Smooth muscle cell (in vitro differentiated cells): ENCODE results near the gene ANK3. TPM values are rescaled to one million over a fixed set of nuclear protein-coding genes. Genes with fewer than 3 reads are reported as not detected.
A peak's percentile ranks its signal among the peaks of the same experiment; 100 is the strongest.

ENCODE experiments used
- DNase-seq: peaks from one replicate; lab custom pipeline; 2025; ENCODE audit not compliant: unreplicated experiment; lab: John Stamatoyannopoulos, UW
- H2AFZ ChIP-seq: fragments of 200-600 bp; sonication (generic); 2 replicates; pipeline ENCODE4 v1.6.0; 2016; ENCODE audit warnings: antibody characterized with exemption, low read depth, mild to moderate bottlenecking
- H3F3A ChIP-seq: fragments of 200-600 bp; sonication (generic); 2 replicates; pipeline ENCODE4 v1.6.0; 2017; ENCODE audit warnings: antibody characterized with exemption, low read depth
- H3K27ac ChIP-seq: fragments of 200-600 bp; sonication (generic); 2 replicates; pipeline ENCODE4 v1.5.1; 2016; ENCODE audit warnings: low read depth, mild to moderate bottlenecking
- H3K27me3 ChIP-seq: fragments of 200-600 bp; sonication (generic); 2 replicates; pipeline ENCODE4 v1.6.1; 2016; ENCODE audit warnings: low read depth, mild to moderate bottlenecking
- H3K36me3 ChIP-seq: fragments of 200-600 bp; sonication (generic); 2 replicates; pipeline ENCODE4 v1.5.1; 2016; ENCODE audit warnings: low read depth
- H3K4me1 ChIP-seq: fragments of 200-600 bp; sonication (generic); 2 replicates; pipeline ENCODE4 v1.5.1; 2016; ENCODE audit warnings: low read depth
- H3K4me2 ChIP-seq: fragments of 200-600 bp; sonication (generic); 2 replicates; pipeline ENCODE4 v1.6.0; 2016; ENCODE audit warnings: mild to moderate bottlenecking
- H3K4me3 ChIP-seq: fragments of 200-600 bp; sonication (generic); 2 replicates; pipeline ENCODE4 v1.5.1; 2016; ENCODE audit warnings: mild to moderate bottlenecking
- H3K79me2 ChIP-seq: fragments of 200-600 bp; sonication (generic); 2 replicates; pipeline ENCODE4 v1.6.0; 2016; ENCODE audit warnings: low read depth, mild to moderate bottlenecking
- H3K9ac ChIP-seq: fragments of 200-600 bp; sonication (generic); 2 replicates; pipeline ENCODE4 v1.6.0; 2016; ENCODE audit warnings: low read depth
- H3K9me3 ChIP-seq: fragments of 200-600 bp; sonication (generic); replicated peaks from 2 replicates; pipeline ENCODE4 v1.5.1; 2016; ENCODE audit warnings: low read depth
- H4K20me1 ChIP-seq: fragments of 200-600 bp; sonication (generic); 2 replicates; pipeline ENCODE4 v1.6.0; 2016; ENCODE audit warnings: low read depth
- WGBS: methylation state at CpG from one replicate; pipeline ENCODE4 v1.1.7; 2016; ENCODE audit warnings: low lambda C conversion rate; 5-methylcytosine and 5-hydroxymethylcytosine counted together
- polyA plus RNA-seq: library from polyadenylated mRNA; unstranded; fragments of >200 nt; fragmentation: Nextera tagmentation; extraction: Ambion mirVana; gene quantifications from 2 replicates; pipeline ENCODE4 v1.2.1, GENCODE V29; 2016
- total RNA-seq: library from RNA; depleted of rRNA; stranded (reverse); fragments of >200 nt; gene quantifications from 2 replicates; pipeline ENCODE4 v1.2.3, GENCODE V29; 2014
- TF ChIP-seq, protein P1 (sequence below): fragments of 200-600 bp; sonication (generic); IDR thresholded peaks from 2 replicates; pipeline ENCODE4 v1.5.1; 2017; ENCODE audit warnings: borderline replicate concordance, mild to moderate bottlenecking, antibody characterized with exemption; ENCODE audit not compliant: insufficient read depth, poor library complexity, severe bottlenecking

Gene ANK3
- total and polyA plus RNA-seq, 2 experiments from 2014 or later, result 28.2 to 85.5 TPM

DNA sequence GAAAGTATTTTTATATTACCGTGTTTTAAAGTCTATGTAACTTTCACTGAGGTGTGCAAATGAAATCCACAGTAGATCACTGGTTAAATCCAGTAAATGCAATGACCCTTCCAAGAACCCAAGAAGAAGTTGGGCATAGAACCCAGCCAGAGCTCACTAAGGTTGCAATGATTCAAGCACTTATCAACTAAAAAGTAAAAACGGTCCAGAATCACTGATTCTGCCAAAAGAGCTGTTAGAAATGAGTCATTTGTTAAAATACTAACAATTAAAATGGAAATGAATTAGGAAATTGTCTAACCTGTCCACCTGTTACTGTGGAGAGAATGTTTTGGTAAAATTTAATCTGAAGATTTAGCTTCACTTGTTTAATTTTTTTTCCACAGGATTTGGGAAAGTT is 74.4 kb downstream of the ANK3 start:
- peaks cover 8% of the 10 kb centered on the region for H3F3A ChIP-seq
- no peaks in the 10 kb centered on the region for H3K9me3 ChIP-seq
- no peak for DNase-seq
- no peak overlapping the region for H2AFZ ChIP-seq
- H3K27me3 ChIP-seq, result no peaks in the 10 kb centered on the region
- no peak overlapping the region for H3K4me3 ChIP-seq
- H4K20me1 ChIP-seq, result no peaks in the 10 kb centered on the region
- 77% methylated on average over 2 of the region's 2 CpGs for WGBS
- H3K4me1 ChIP-seq, result peaks cover 7% of the 10 kb centered on the region
- H3K27ac ChIP-seq, result peak overlapping the region; percentile 68
- no peak overlapping the region for H3K4me2 ChIP-seq
- TF ChIP-seq, protein P1, sequence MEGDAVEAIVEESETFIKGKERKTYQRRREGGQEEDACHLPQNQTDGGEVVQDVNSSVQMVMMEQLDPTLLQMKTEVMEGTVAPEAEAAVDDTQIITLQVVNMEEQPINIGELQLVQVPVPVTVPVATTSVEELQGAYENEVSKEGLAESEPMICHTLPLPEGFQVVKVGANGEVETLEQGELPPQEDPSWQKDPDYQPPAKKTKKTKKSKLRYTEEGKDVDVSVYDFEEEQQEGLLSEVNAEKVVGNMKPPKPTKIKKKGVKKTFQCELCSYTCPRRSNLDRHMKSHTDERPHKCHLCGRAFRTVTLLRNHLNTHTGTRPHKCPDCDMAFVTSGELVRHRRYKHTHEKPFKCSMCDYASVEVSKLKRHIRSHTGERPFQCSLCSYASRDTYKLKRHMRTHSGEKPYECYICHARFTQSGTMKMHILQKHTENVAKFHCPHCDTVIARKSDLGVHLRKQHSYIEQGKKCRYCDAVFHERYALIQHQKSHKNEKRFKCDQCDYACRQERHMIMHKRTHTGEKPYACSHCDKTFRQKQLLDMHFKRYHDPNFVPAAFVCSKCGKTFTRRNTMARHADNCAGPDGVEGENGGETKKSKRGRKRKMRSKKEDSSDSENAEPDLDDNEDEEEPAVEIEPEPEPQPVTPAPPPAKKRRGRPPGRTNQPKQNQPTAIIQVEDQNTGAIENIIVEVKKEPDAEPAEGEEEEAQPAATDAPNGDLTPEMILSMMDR, result no peak
- H3K9ac ChIP-seq, result no peak overlapping the region
- no peaks in the 10 kb centered on the region for H3K36me3 ChIP-seq
- H3K79me2 ChIP-seq, result no peaks in the 10 kb centered on the region

DNA sequence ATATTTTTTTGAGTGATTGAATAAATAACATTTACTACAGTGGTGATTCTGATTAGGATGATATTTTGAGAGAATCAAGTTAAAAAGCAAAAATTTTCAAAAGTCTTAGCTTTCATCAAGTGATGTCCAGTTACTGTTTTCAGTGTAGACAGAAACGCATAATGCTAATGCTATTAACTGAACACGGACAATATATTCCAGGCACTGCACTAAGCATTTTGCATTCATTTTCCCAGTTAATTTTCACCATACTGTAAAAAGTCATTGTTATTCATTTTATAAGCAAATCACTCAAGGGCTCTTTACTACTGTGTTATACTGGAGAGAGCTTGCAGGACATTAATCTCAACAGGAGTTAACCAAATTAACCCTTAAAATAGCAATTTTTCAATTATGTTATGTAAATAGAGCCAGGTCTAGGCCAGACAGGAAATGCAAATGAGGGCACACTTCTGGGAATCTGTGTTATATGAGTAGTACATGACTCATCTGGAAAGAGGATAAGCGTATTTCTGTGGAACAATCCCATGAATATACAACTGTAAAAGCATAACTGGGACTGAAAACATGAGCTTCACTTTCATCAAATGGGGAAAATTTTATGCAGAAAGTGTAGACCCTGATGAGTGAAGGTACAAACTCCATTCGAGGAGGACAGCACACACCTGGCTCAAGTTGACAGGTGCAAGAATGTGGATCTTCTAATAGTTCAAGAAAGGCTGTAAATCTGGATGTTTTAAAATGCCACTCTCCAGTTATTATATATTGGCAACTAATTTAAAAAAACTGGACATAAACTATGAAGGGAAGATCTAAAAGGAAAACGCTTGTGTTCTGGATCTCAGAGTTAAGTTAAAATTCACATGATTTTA is 75.4 kb downstream of the ANK3 start:
- Histone ChIP-seq H3K4me1 (peaks cover 7% of the 10 kb centered on the region), H3K9ac (no peak overlapping the region), H3K79me2 (no peaks in the 10 kb centered on the region), H3K4me3 (no peak overlapping the region), H3K27ac (peak overlapping the region; percentile 68), H2AFZ (no peak overlapping the region), H3K27me3 (no peaks in the 10 kb centered on the region), H3K9me3 (no peaks in the 10 kb centered on the region), H3F3A (peaks cover 8% of the 10 kb centered on the region), H3K4me2 (peak overlapping the region; percentile 64), H3K36me3 (no peaks in the 10 kb centered on the region), H4K20me1 (no peaks in the 10 kb centered on the region)
- DNase-seq, result no peak
- WGBS, result 64% methylated on average over 5 of the region's 5 CpGs
- TF ChIP-seq, protein P1, result no peak

DNA sequence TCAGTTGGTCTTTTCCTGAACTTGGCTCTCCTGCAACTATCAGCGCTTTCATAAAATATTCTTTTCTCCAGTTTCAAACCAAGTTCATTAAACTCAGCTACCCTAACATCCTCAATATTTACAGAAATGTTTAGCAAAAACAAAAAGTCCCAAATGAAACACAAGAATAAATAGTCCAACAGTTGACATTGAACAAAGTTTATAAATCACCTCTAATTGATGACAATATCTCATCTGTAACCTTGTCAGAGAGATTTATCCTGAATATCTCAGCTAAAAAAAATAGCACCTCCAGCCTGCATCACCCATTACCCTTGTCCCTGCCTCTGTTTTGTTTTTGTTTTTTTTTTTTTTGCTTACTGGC is 76.1 kb downstream of the ANK3 start:
- no peaks in the 10 kb centered on the region for H3K27me3 ChIP-seq
- H3K9ac ChIP-seq, result no peak overlapping the region
- H3F3A ChIP-seq, result peaks cover 8% of the 10 kb centered on the region
- H3K9me3 ChIP-seq, result no peaks in the 10 kb centered on the region
- no peaks in the 10 kb centered on the region for H3K36me3 ChIP-seq
- no peak overlapping the region for H3K4me3 ChIP-seq
- peak overlapping the region; percentile 62 for H3K4me2 ChIP-seq
- DNase-seq, result no peak
- H3K4me1 ChIP-seq, result peaks cover 7% of the 10 kb centered on the region
- H4K20me1 ChIP-seq, result no peaks in the 10 kb centered on the region
- H2AFZ ChIP-seq, result no peak overlapping the region
- TF ChIP-seq, protein P1, result no peak
- no peaks in the 10 kb centered on the region for H3K79me2 ChIP-seq
- 93% methylated on average over 1 of the region's 1 CpG for WGBS
- H3K27ac ChIP-seq, result peak overlapping the region; percentile 68
